Right cardiac atrium (tissue), 5 donors: Measurements from ENCODE around the gene RARB. TPM values are rescaled to one million over a fixed set of nuclear protein-coding genes. Genes with fewer than 3 reads are reported as not detected.

Source experiments
- ATAC-seq, 2 donors: fragments of 200-7000 bp; cut with Tn5 transposase; one replicate each; pipeline versions ENCODE4 v1.8.0 to v1.9.1; 2020; ENCODE audit warnings: moderate library complexity in 2 of 2, mild to moderate bottlenecking in 1 of 2
- DNase-seq, 3 donors: peaks; one replicate each; pipeline ENCODE4 v3.0.0-alpha.2; 2020
- H3K27ac ChIP-seq: one replicate; pipeline ENCODE4 v1.5.1; 2013; ENCODE audit warnings: mild to moderate bottlenecking, low read length, control low read depth, moderate library complexity
- H3K27me3 ChIP-seq: one replicate; pipeline ENCODE4 v1.6.1; 2013; ENCODE audit not compliant: control insufficient read depth, insufficient read depth
- H3K4me1 ChIP-seq: one replicate; pipeline ENCODE4 v1.6.1; 2013; ENCODE audit warnings: low read length; ENCODE audit not compliant: control insufficient read depth, insufficient read depth
- H3K4me3 ChIP-seq: one replicate; pipeline ENCODE4 v1.5.1; 2013; ENCODE audit warnings: low read length, control low read depth
- H3K9me3 ChIP-seq: one replicate; pipeline ENCODE4 v1.6.1; 2013; ENCODE audit warnings: low read length; ENCODE audit not compliant: control insufficient read depth
- WGBS: extraction: QIAGEN DNeasy Blood & Tissue Kit; methylation state at CpG from one replicate; pipeline ENCODE4 v1.1.7; 2013; 5-methylcytosine and 5-hydroxymethylcytosine counted together
- intact Hi-C, 4 donors: fragments of 100-400 bp; cut with DNase I; formaldehyde crosslinking; loops; one replicate each; pipeline versions ENCODE4 v1.11.0 to v1.14.0; 2022 to 2023
- polyA plus RNA-seq: library from polyadenylated mRNA; stranded (reverse); fragments of 200-250 nt; gene quantifications from one replicate; pipeline ENCODE4 v1.2.3, GENCODE V29; 2013
- total RNA-seq, 4 donors: library from RNA; stranded (reverse); fragmentation: NEBNext Ultra II Directional; extraction: Animal tissue kit (Norgen Biotek cat#: 25700); gene quantifications; one replicate each; pipeline ENCODE4 v1.2.1, GENCODE V29; 2021
- donor health status: healthy with polysubstance abuse.
- donor health status: DM: no; HTN: yes; CAD: no.
- donor health status: DM: no; HTN: no; CAD: no.
- donor health status: DM: no; HTN: yes; CAD: no; lungs with severe emphysema.
- donor health status: DM: yes; HTN: yes; CAD: no.

The RARB gene
- total and polyA plus RNA-seq, 5 donors = 9.5 to 26.4 (median 24.0) TPM

DNA sequence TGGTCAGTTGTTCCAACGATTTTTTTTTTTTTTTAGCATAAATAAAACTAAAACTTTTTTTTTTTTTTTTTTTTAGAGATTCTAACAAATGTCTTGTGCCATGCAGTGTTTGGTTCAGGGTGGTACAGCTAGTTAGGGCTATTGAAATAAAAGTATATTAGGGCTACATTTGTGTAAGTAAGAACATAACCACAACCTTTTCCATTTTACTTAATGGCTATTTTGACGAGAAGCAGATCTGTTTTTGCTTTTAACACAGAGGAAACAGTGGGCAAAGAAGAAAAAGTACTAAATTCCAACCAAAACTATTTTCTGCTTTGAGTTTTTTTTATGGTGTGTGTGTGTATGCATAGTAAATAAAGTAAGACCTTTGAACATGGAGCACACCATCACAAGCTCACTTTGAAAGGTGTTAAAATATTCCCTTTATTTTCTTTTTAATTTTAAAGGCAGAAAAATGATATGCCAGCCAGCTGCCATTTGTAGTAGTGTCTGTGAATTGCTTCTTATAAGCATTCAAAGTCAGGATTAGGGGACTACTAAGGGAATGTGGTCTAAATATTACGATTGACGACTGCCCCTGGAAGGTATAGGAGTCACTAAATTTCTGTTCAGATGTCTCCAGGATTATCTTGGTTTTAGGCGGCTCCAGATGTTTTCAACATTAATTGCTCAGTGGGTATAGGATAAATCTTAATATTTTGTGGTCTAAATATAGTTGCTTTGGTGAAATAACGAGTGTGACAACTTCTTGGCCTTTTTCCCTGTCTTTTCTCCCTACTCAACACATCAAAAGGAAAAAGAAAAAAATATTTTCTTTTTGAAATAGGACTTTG, 3.1 kb downstream of the RARB start:
- Histone ChIP-seq H3K27ac (no peak overlapping the region), H3K4me1 (peaks cover 3% of the 10 kb centered on the region), H3K4me3 (peak overlapping the region; percentile 91), H3K27me3 (no peaks in the 10 kb centered on the region), H3K9me3 (no peaks in the 10 kb centered on the region)
- ATAC-seq = no peak
- DNase-seq = no peak
- WGBS = 21% methylated on average over 6 of the region's 6 CpGs
- intact Hi-C loops = loop anchor here in 1 of 4 donors (5.0 kb wide), 1 partner anchor 161 kb away; no protein-coding TSS in a partner anchor

DNA sequence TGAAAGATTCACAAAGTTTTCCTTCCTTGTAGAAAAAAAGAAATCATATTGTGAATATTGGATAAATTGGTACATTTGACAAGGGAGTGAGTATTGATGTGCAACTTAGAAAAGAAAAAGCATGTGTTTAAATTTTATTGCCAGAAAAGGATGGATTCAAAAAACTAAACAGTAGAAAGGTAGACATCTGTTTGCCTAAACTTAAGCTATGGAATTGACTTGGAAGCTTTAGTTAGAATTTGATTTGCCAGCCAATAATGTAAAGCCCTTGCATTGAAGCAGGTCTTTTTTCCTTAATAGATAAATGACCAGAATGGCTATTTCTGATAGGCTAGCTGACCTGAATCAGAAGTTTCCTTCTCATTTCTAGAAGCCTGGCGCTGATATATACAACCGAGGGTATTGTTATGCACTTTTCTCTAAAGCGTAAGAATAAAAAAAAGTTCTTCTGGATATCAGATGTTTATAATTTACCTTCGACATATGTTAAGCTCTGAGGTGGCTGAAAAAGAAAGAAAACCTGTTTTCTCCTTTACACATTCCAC, 4.2 kb downstream of the RARB start:
- DNase-seq (no peak), ATAC-seq (no peak)
- Histone ChIP-seq H3K27me3 (no peaks in the 10 kb centered on the region), H3K4me1 (peaks cover 3% of the 10 kb centered on the region), H3K9me3 (no peaks in the 10 kb centered on the region), H3K4me3 (peak overlapping the region; percentile 91), H3K27ac (no peak overlapping the region)
- 62% methylated on average over 4 of the region's 4 CpGs for WGBS
- intact Hi-C loops = loop anchor here in 1 of 4 donors (5.0 kb wide), 1 partner anchor 160 kb away; no protein-coding TSS in a partner anchor

DNA sequence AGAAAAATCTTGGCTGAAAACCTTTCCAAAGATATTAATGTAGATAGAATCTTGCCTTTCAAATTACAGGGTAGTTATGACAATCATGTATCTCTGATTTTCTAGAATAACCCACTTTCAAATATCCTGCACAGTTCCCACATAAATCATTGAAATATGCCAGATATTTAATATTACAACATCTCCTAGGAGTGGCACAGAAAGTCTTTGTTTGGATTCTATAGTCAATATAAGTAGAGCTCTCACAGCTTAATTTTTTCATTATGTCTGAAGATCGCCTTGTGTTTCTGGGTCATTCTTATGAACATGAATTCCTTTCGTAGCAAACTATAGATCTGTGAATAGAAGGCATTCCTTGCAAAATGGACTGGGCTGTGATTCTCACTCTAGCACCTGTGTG, 5.0 kb downstream of the RARB start:
- ATAC-seq = no peak
- no peak for DNase-seq
- H3K9me3 ChIP-seq = no peaks in the 10 kb centered on the region
- 65% methylated on average over 2 of the region's 2 CpGs for WGBS
- H3K27ac ChIP-seq = peak overlapping the region; percentile 64
- peaks cover 3% of the 10 kb centered on the region for H3K4me1 ChIP-seq
- intact Hi-C loops = loop anchor here in 1 of 4 donors (5.0 kb wide), 1 partner anchor 159 kb away; no protein-coding TSS in a partner anchor
- H3K27me3 ChIP-seq = no peaks in the 10 kb centered on the region
- peak overlapping the region; percentile 32 for H3K4me3 ChIP-seq

DNA sequence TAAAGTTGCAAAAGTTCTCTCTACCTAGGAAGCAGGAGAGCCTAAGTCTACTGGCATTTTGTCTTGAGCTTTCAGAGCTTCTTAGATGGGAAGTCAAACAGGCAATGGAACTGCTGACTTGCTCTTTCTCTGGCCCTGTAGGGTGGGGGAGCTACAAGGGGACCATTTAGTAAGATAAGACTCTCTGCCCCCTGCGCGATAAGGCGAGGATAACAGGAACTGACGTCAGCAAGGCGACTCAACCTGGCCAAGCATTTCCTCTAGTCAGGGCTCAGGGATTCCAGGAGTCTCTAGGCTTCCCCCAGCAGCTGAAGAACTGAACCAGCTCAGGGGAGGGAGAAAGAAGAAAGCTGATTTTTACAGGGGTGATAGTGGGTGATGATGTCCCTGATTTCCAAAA, 5.8 kb downstream of the RARB start:
- Histone ChIP-seq H3K27ac (peak overlapping the region; percentile 72), H3K27me3 (no peaks in the 10 kb centered on the region), H3K9me3 (no peaks in the 10 kb centered on the region), H3K4me3 (peak overlapping the region; percentile 22), H3K4me1 (peaks cover 3% of the 10 kb centered on the region)
- ATAC-seq = peak; percentile 77 to 96
- WGBS = 5% methylated on average over 5 of the region's 5 CpGs
- intact Hi-C loops = loop anchor here in 1 of 4 donors (5.0 kb wide), 1 partner anchor 158 kb away; no protein-coding TSS in a partner anchor
- DNase-seq = peak; percentile 60 to 77 (median 70)

DNA sequence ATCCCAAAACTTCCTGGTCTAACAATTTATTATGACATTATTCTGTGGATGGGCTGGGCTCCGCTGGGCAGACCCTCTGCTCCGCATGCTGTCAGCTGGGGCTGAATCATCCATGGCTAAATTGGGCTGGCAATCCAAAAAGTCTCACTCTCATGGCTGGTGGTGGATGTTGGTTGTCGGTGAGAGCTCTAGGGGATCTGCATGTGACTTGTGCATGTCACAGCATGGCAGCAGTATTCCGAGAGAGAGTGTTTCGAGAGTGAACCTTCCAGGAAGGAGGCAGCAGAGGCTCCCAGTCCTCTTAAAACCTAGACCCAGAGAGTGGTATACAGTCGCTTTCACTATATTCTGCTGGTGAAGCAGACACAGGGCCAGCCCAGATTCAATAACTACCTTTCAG, 9.9 kb downstream of the RARB start:
- Histone ChIP-seq H3K9me3 (no peaks in the 10 kb centered on the region), H3K4me1 (peaks cover 4% of the 10 kb centered on the region), H3K27me3 (no peaks in the 10 kb centered on the region), H3K4me3 (no peak overlapping the region), H3K27ac (peak overlapping the region; percentile 85)
- ATAC-seq (no peak), DNase-seq (no peak)
- intact Hi-C loops = no loop called here
- 60% methylated on average over 6 of the region's 6 CpGs for WGBS

DNA sequence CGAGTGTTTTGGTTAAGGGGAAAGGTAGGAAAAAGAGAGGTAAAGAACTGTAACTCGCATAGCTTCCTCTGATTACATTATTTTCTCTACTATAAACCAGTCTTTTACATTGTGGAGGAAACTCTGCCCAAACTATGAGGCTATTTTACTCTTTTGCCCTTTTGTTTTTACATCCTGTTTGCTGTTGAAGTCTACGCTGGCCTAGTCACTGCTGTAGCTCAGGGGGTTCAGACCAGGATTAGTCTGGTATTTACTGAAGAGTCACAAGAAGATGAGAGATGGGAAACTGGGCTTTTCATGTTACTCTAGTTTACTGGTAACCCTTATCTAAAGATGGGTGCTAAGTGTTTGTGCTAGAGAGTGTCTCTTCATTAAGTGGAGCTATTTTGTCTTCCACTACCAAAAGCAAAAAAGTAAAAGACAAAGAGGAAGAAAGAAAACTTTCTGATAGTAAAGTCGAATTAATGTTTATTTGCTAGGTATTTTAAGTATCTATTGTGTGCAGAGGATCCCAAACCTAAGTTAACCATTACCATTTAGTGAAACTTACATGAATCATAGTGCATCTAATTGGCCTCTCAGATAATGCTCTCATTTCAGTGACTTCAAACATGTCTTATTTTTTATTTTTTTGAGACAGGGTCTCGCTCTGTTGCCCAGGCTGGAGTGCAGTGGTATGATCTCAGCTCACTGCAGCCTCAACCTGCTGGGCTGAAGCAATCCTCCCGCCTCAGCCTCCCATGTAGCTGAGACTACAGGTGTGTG, 10.9 kb downstream of the RARB start:
- intact Hi-C loops = no loop called here
- Histone ChIP-seq H3K4me3 (no peak overlapping the region), H3K27ac (no peak overlapping the region), H3K4me1 (peaks cover 6% of the 10 kb centered on the region), H3K27me3 (no peaks in the 10 kb centered on the region), H3K9me3 (no peaks in the 10 kb centered on the region)
- ATAC-seq (peak in 1 of 2 donors; percentile 17), DNase-seq (no peak)
- 61% methylated on average over 6 of the region's 6 CpGs for WGBS

DNA sequence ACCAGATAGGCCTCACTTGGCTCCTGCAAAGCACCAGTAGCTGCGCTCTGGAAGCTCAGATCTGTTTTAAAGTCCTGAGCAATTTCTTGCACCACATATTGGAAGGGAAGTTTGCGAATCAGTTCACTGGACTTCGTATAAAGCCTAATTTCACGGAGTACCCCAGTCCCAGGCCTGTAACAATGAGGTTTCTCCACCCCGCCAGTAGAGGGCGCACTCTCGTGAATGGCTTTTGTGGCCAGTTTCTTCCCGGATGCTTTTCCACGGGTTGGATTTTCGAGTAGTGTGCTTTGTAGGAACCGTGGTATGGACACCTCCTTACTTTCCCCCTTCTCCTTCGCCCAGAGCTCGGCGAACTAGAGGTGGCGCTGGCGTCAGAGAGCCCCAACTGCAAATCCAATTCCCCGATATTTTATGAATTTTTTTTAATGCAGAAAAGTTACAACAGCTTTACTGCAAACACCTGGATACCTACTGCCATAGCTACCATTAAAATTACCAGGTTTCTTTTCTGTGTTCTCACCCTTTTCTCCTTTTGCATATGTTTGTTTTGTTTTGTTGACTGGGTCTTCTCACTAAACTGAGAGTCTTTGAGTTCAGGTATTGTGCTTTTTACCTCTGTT, 13.3 kb downstream of the RARB start:
- DNase-seq (no peak), ATAC-seq (no peak)
- Histone ChIP-seq H3K4me3 (no peak overlapping the region), H3K4me1 (peaks cover 4% of the 10 kb centered on the region), H3K27ac (no peak overlapping the region), H3K9me3 (no peaks in the 10 kb centered on the region), H3K27me3 (no peaks in the 10 kb centered on the region)
- intact Hi-C loops = no loop called here
- WGBS = 95% methylated on average over 17 of the region's 17 CpGs

DNA sequence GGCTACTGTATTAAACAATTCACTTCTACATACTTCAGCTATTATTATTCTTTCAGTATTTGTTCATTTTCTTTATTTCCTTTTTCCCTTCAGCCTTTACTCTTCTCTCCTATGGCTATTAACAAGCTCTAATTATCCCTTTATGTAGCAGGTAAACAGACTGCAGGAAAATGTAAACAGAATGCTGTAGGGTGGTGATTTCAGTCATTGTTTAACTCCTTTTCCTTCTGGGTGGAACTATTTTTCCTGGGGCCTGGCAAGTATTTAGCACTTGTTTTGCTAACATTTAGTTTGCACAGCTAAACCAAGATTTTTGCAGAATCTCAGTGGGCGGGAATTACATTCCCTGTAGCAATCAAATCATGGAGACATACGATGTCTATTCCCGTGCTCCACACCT, 14.4 kb downstream of the RARB start:
- 74% methylated on average over 3 of the region's 3 CpGs for WGBS
- Histone ChIP-seq H3K27me3 (no peaks in the 10 kb centered on the region), H3K9me3 (no peaks in the 10 kb centered on the region), H3K4me1 (peaks cover 4% of the 10 kb centered on the region), H3K27ac (no peak overlapping the region), H3K4me3 (no peak overlapping the region)
- ATAC-seq (no peak), DNase-seq (no peak)
- intact Hi-C loops = no loop called here

DNA sequence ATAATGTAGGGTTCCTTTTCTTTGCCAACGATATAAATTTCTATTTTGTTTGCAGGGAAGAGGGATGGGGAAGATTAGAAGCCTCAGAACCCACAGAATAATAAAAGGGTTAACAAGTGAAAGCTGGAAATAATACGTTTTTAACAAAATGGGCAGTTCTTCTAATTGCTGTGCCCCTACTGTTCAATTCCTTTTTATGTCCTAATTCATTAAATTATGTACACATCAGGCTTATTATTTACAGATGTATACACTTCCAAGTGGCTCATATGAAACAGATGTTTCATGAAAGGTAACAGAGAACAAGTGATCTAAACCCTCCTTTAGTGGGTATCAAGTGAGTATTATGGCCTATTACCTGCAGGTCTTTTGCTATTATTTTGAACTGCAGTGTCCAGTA, 16.2 kb downstream of the RARB start:
- ATAC-seq (no peak), DNase-seq (no peak)
- no peak overlapping the region for H3K27ac ChIP-seq
- H3K4me1 ChIP-seq = peaks cover 4% of the 10 kb centered on the region
- H3K27me3 ChIP-seq = no peaks in the 10 kb centered on the region
- no peaks in the 10 kb centered on the region for H3K9me3 ChIP-seq
- no peak overlapping the region for H3K4me3 ChIP-seq
- WGBS = 53% methylated on average over 2 of the region's 2 CpGs
- intact Hi-C loops = no loop called here

DNA sequence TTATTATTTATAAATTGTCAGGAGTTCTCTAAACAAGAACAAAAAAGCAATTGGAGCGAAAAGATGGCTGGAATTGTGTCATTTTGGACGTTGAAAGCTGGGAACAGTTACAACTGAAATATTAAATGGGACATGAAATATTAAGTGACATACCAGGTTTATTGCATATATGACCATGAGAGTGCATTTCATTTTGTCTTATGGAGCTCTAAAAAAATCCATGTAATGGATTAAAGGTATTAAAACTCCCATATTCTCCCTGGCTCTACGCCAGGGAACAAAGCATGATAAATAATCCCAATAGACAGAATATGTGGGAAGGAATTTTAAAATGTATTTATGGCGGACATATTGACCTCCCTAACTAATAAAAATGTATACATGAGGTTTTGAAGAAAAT, 17.7 kb downstream of the RARB start:
- ATAC-seq = no peak
- Histone ChIP-seq H3K4me1 (peaks cover 4% of the 10 kb centered on the region), H3K9me3 (no peaks in the 10 kb centered on the region), H3K27me3 (no peaks in the 10 kb centered on the region), H3K27ac (no peak overlapping the region), H3K4me3 (no peak overlapping the region)
- intact Hi-C loops = no loop called here
- no peak for DNase-seq
- WGBS = 70% methylated on average over 4 of the region's 4 CpGs
